Hematopoietic multipotent progenitor cell treated with erythropoietin and hydrocortisone succinate and interleukin-3 and kit ligand, for 17 days (in vitro differentiated cells): ENCODE measurements around the gene GPR55.

ENCODE experiments used
- DNase-seq: peaks from one replicate; pipeline ENCODE4 v3.0.0-alpha.2; 2015; ENCODE audit warnings: low spot score

Gene GPR55

GRCh38 chr2:230866756-230867523 is 58.1 kb downstream of the GPR55 start:
- DNase-seq = no peak

- no peak for DNase-seq
Measured at GRCh38 chr2:230865766-230866755, 59.0 kb downstream of the GPR55 start.

- DNase-seq = no peak
Measured at GRCh38 chr2:230865307-230865765, 59.7 kb downstream of the GPR55 start.

- DNase-seq = no peak
Measured at GRCh38 chr2:230864605-230865306, 60.3 kb downstream of the GPR55 start, which contains the start of gene ITM2C. Gene ITM2C (plus strand): TSS chr2:230864942. CDS start chr2:230865026, 84 bp downstream.

GRCh38 chr2:230864122-230864604 is 60.9 kb downstream of the GPR55 start:
- DNase-seq = no peak

- no peak for DNase-seq
Measured at GRCh38 chr2:230863442-230864121, 61.5 kb downstream of the GPR55 start.

GRCh38 chr2:230863031-230863430 is 62.0 kb downstream of the GPR55 start:
- no peak for DNase-seq

- DNase-seq = no peak
Measured at GRCh38 chr2:230862292-230862691, 62.8 kb downstream of the GPR55 start.

GRCh38 chr2:230861552-230862255 is 63.3 kb downstream of the GPR55 start:
- DNase-seq = no peak
